HAP-1 (cell line): ENCODE data around the gene RALGAPB.
"Not testable (repeated sequence)": the region's sequence is repeated elsewhere in the genome, so short reads cannot be mapped to it uniquely, and the experiment has no call there.

Experiments
- DNase-seq, 2 experiments: peaks; one replicate each; pipeline ENCODE4 v3.0.0-alpha.2; 2016 to 2020; ENCODE audit warnings: low spot score in 2 of 2
- H3K27me3 ChIP-seq: fragments of 250-450 bp; sonication (Bioruptor Pico); 2 replicates; pipeline ENCODE4 v1.5.1; 2020; ENCODE audit warnings: low read depth, mild to moderate bottlenecking, moderate library complexity
- H3K36me3 ChIP-seq: fragments of 250-450 bp; sonication (Bioruptor Pico); replicated peaks from 2 replicates; pipeline ENCODE4 v1.5.1; 2020; ENCODE audit warnings: mild to moderate bottlenecking
- H3K4me1 ChIP-seq: fragments of 250-450 bp; sonication (Bioruptor Pico); 2 replicates; pipeline ENCODE4 v1.5.1; 2020; ENCODE audit warnings: mild to moderate bottlenecking
- H3K4me3 ChIP-seq: fragments of 250-450 bp; sonication (Bioruptor Pico); 2 replicates; pipeline ENCODE4 v1.5.1; 2020; ENCODE audit warnings: mild to moderate bottlenecking, moderate library complexity
- H3K9me3 ChIP-seq: fragments of 250-450 bp; sonication (Bioruptor Pico); 2 replicates; pipeline ENCODE4 v1.5.1; 2020; ENCODE audit warnings: mild to moderate bottlenecking, moderate library complexity
- in situ Hi-C: fragments of 300-500 bp; cut with MboI; formaldehyde crosslinking; loops from 3 replicates; pipeline ENCODE4 v1.14.3; 2020; ENCODE audit warnings: low sequenced_read_pairs, inconsistent platforms, mixed read lengths

RALGAPB gene

DNA sequence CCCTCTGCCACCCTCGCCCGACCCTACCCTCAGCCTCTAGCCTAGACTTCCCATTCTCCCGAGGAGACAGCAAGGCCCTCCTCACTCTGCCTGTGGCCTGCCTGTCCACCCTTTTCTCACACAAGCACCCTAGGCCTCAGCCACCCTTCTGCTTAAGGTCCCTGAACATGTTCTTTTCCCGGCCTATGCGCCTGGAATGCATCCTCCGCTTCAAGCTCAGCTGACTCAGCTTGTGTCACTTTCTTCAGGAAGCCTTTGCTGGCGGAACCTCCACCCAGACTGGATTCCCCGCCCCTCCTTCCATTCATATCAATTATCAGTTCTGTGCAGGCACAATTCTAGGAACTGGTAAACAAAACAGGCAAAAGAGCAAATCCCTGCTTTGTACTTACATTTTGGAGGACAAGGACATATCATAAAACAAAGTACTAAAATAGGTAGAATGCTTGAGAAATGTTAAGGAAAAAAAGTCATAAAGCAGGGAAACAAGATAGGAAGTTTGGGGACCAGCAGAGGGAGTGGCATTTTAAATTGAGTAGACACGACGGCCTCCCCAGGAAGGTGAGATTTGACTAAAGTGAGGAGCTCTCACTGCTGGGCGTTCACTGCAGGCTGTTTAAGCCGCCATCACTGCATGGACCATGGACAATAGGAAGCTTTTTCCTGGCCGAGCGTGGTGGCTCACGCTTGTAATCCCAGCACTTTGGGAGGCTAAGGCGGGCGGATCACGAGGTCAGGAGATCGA is 19.6 kb upstream of the RALGAPB start:
- in situ Hi-C loops: no loop called here
- Histone ChIP-seq H3K27me3 (no peaks in the 10 kb centered on the region), H3K4me1 (no peaks in the 10 kb centered on the region; the same call in 1 of the 2 replicates), H3K4me3 (no peak overlapping the region), H3K36me3 (peaks cover 22% of the 10 kb centered on the region), H3K9me3 (no peaks in the 10 kb centered on the region)
- no peak for DNase-seq

DNA sequence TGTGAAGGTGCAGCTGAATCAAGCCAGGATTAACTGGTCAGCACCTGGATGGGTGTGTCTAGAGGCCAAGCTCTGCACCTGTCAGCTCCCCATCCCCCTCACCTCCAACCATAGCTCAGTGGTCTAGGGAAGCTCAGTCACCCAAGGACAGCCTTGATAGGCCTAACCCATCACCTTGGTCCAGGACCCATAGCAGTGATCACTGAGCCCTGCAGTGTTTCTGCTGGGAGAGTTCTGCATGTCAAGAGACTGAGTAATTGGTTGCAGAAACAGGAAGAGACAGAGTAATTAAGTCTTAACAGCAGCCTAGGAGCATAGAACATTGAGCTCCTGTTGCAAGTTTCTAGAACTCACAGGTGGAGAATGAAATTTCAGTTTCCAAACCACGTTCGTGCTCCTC is 18.7 kb upstream of the RALGAPB start:
- no peaks in the 10 kb centered on the region for H3K4me1 ChIP-seq
- no peak overlapping the region for H3K4me3 ChIP-seq
- peaks cover 16% of the 10 kb centered on the region for H3K36me3 ChIP-seq
- no peaks in the 10 kb centered on the region for H3K27me3 ChIP-seq
- in situ Hi-C loops: no loop called here
- no peaks in the 10 kb centered on the region for H3K9me3 ChIP-seq
- no peak for DNase-seq

DNA sequence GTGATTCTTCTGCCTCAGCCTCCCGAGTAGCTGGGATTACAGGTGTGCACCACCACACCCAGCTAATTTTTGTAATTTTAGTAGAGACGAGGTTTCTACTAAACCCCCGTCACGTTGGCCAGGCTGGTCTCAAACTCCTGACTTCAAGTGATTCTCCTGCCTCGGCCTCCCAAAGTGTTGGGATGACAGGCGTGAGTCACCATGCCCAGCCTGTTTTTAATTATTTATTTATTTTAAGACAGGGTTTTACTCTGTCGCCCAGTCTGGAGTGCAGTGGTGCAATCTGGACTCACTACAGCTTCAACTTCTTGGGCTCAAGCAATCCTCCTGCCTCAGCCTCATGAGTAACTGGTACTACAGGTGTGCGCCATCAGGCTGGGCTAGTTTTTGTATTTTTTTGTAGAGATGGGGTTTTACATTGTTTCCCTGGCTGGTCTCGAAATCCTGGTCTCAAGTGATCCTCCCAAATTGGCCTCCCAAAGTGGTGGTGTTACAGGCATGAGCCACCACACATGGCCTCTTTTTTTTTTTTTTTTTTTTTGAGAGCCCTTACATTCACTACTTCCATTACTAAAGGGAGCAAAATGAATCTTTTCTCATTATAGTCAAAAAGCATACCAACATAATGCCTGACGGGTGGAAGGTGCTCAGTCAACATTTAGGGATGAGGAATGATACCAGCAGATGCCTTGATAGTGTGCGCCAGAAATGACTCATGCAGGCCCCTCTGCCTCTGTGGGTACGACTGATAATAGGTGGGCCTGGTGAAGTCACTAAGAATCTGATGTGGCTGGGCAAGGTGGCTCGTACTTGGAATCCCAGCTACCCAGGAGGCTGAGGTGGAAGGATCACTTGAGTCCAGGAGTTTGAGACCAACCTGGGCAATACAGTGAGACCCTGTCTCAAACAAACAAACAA is 17.8 kb upstream of the RALGAPB start:
- H3K27me3 ChIP-seq: no peaks in the 10 kb centered on the region
- H3K4me1 ChIP-seq: no peaks in the 10 kb centered on the region
- in situ Hi-C loops: no loop called here
- H3K9me3 ChIP-seq: no peaks in the 10 kb centered on the region
- no peak for DNase-seq
- H3K36me3 ChIP-seq: peaks cover 12% of the 10 kb centered on the region; the same call in 1 of the 2 replicates
- no peak overlapping the region for H3K4me3 ChIP-seq

DNA sequence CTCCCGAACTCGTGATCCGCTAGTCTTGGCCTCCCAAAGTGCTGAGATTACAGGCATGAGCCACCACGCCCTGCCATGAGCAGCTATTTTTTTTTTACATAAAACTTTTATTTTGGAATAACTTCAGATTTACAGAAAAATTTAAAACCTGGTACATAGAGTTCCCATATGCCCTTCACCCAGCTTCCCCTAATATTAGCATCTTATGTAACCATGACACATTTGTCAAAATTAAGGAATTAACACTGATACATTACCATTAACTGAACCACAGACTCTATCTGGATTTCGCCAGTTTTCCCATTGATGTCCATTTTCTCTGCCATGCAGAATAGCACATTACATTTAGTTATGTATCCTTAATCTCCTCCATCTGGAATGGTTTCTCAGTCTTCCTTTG is 14.3 kb upstream of the RALGAPB start:
- H3K4me1 ChIP-seq: peaks cover 2% of the 10 kb centered on the region; the same call in 1 of the 2 replicates
- no peaks in the 10 kb centered on the region for H3K36me3 ChIP-seq
- DNase-seq: no peak
- no peak overlapping the region for H3K4me3 ChIP-seq
- in situ Hi-C loops: no loop called here
- no peaks in the 10 kb centered on the region for H3K9me3 ChIP-seq
- H3K27me3 ChIP-seq: no peaks in the 10 kb centered on the region

DNA sequence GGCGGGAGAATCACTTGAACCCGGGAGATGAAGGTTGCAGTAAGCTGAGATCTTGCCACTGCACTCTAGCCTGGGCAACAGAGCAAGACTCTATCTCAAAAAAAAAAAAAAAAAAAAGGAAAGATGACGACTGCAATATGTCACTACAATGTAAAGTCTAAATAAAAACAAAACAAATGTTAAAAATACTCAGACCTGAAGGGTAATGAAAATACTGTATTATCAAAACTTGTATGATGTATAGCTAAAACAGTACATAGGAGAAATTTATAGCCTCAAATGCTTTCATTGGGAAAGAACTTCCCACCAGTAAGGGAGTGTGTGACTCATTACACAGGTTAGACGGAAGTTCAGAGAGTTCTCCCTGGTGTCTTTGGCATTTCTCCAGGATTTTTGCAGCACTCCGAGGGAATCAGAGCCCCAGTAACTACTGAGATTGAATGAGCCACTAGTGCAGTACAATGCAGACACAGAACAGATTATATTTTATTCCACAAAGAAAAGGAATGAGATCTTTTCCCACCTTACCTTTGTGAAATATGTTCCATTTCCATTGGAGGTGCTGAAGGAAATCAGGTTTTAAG is 12.5 kb upstream of the RALGAPB start:
- in situ Hi-C loops: no loop called here
- H3K4me3 ChIP-seq: no peak overlapping the region
- peak; percentile 46 to 48 for DNase-seq
- H3K4me1 ChIP-seq: peaks cover 2% of the 10 kb centered on the region; the same call in 1 of the 2 replicates
- H3K9me3 ChIP-seq: no peaks in the 10 kb centered on the region
- no peaks in the 10 kb centered on the region for H3K27me3 ChIP-seq
- no peaks in the 10 kb centered on the region for H3K36me3 ChIP-seq

DNA sequence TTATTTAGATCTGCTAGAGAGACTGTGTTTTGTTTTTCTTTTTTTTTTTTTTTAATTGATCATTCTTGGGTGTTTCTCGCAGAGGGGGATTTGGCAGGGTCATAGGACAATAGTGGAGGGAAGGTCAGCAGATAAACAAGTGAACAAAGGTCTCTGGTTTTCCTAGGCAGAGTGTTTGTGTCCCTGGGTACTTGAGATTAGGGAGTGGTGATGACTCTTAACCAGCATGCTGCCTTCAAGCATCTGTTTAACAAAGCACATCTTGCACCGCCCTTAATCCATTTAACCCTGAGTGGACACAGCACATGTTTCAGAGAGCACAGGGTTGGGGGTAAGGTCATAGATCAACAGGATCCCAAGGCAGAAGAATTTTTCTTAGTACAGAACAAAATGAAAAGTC is 12.0 kb upstream of the RALGAPB start:
- H3K9me3 ChIP-seq, H3K36me3 ChIP-seq, in situ Hi-C loops, H3K4me1 ChIP-seq, H3K4me3 ChIP-seq, H3K27me3 ChIP-seq, DNase-seq: not testable (repeated sequence)

DNA sequence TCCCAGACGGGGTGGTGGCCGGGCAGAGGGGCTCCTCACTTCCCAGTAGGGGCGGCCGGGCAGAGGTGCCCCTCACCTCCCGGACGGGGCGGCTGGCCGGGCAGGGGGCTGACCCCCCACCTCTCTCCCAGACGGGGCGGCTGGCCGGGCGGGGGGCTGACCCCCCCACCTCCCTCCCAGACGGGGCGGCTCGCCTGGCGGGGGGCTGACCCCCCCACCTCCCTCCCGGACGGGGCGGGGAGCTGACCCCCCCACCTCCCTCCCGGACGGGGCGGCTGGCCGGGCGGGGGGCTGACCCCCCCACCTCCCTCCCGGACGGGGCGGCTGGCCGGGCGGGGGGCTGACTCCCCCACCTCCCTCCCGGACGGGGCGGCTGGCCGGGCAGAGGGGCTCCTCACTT is 11.5 kb upstream of the RALGAPB start:
- H3K4me3 ChIP-seq, H3K4me1 ChIP-seq, H3K27me3 ChIP-seq, DNase-seq, H3K36me3 ChIP-seq, in situ Hi-C loops, H3K9me3 ChIP-seq: not testable (repeated sequence)

DNA sequence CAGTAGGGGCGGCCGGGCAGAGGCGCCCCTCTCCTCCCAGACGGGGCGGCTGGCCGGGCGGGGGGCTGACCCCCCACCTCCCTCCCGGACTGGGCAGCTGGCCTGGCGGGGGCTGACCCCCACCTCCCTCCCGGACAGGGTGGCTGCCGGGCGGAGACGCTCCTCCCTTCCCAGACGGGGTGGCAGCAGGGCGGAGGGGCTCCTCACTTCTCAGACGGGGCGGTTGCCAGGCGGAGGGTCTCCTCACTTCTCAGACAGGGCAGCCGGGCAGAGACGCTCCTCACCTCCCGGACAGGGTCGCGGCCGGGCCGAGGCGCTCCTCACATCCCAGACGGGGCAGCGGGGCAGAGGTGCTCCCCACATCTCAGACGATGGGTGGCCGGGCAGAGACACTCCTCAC is 11.1 kb upstream of the RALGAPB start:
- H3K4me3 ChIP-seq, in situ Hi-C loops: not testable (repeated sequence)

DNA sequence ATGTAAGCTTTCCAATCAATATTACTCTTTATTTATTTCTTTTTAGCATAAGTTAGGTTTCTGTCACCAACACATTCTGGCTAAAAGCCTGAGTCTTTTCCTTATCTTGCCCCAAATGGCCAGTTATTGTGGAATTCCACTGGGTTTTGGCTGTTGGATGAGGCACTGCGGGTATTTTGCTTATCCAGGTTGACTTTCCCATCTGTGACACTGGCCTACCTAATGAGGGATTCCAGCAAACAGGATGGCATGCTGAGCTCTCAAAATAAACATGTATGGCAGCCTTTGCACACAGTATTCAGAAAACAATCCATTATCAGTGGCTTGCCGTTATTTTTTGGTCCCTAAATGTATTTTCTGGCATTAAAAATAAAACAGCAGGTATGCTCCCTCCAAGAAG is 6.5 kb upstream of the RALGAPB start:
- no peaks in the 10 kb centered on the region for H3K9me3 ChIP-seq
- H3K4me3 ChIP-seq: no peak overlapping the region
- H3K36me3 ChIP-seq: no peaks in the 10 kb centered on the region
- no peaks in the 10 kb centered on the region for H3K4me1 ChIP-seq
- peaks cover 4% of the 10 kb centered on the region; the same call in 1 of the 2 replicates for H3K27me3 ChIP-seq
- in situ Hi-C loops: no loop called here
- DNase-seq: no peak

More for the DNA sequence above, 11.1 kb upstream of the RALGAPB start:
- not testable (repeated sequence) for H3K9me3 ChIP-seq, H3K4me1 ChIP-seq, H3K36me3 ChIP-seq, H3K27me3 ChIP-seq, DNase-seq

DNA sequence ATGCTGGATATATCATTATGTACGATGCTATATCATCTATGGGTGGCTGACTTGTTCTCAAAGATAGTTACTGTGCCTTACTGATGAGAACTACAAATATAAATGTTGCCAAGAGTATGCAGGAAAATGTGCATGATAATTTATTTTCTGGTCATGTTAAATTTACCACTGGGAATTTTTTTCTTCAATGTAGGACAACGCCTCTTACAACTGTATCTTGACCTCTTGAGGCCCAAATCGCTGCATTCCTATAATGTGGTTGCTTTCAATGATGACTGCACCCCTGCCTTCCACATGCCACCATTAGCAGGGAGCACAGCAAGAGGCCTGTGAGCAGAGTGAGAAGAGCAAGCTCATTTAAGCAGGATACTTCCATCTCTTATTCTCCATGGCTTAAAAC is 5.7 kb upstream of the RALGAPB start:
- peaks cover 4% of the 10 kb centered on the region; the same call in 1 of the 2 replicates for H3K27me3 ChIP-seq
- no peaks in the 10 kb centered on the region for H3K36me3 ChIP-seq
- DNase-seq: no peak
- H3K9me3 ChIP-seq: no peaks in the 10 kb centered on the region
- H3K4me3 ChIP-seq: no peak overlapping the region
- peaks cover 3% of the 10 kb centered on the region; the same call in 1 of the 2 replicates for H3K4me1 ChIP-seq
- in situ Hi-C loops: no loop called here

DNA sequence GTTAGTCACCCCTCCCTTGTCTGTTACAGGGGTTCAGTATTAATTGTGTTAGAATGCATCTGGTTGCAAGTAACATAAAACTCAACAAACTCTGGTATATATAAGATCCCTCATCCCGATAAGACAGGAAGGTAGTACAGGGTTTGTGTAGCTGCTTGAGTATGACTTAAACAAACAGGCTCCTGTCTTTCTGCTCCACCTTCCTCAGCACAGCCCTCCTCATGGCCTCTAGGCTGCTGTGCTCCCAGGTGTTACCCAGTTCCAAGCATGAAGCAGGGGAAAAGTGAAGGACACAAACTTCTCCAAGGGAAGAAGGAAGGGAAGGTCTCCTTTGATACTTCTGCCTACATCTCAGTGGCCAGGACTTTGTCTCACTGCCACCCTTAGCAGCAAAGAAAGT is 1.4 kb upstream of the RALGAPB start:
- no peak overlapping the region for H3K4me3 ChIP-seq
- no peaks in the 10 kb centered on the region for H3K9me3 ChIP-seq
- peaks cover 4% of the 10 kb centered on the region; the same call in 1 of the 2 replicates for H3K27me3 ChIP-seq
- in situ Hi-C loops: no loop called here
- DNase-seq: no peak
- peaks cover 14% of the 10 kb centered on the region for H3K4me1 ChIP-seq
- no peaks in the 10 kb centered on the region for H3K36me3 ChIP-seq

DNA sequence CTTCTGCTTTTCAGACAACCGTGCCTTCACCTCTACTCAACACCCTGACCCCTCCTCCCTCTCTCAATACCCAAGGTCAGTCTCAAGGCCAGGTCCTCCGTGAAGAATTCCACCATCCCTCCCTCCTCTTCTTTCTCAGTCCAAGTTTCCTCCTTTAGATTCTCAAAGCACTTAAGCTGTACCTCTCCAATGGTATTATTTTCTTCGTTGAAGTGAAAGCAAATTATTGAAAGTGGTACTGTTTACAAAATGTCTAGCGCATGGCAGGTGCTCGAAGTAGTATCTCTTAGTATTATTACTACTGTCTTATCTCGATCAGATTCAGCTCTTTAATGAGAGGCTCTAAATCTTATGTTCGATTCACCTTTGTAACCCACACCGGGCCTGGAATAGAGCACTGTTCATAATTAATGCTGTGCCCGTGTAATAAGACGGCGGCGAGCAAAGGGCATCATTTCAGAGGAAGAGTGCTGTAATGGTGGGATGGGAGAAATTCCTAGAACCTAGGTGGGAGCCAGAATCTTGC is 593 bp upstream of the RALGAPB start:
- Histone ChIP-seq H3K4me3 (peak overlapping the region; percentile 75), H3K27me3 (peaks cover 4% of the 10 kb centered on the region; the same call in 1 of the 2 replicates), H3K4me1 (peaks cover 14% of the 10 kb centered on the region), H3K9me3 (no peaks in the 10 kb centered on the region), H3K36me3 (no peaks in the 10 kb centered on the region)
- in situ Hi-C loops: no loop called here
- DNase-seq: no peak

DNA sequence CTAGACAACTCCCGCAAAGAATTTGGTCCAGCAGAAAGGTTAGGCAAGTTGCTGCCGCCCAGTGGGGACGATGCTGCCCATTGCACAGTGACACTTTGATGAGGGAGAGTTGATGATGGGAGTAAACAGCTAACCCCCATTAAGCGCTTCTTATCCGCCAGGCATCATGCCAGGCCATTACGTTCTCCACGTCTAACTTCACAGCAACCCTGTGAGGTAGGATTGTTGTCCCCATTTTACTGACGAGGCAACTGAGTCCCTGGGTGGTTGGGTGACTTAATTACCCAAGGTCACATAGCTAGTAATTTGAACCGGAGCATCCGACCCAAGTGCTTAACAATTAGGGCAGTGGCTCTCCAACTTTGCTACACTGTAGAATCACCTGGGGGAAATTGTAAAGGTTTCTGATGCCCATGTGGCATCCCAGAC is 738 bp downstream of the RALGAPB start:
- no peaks in the 10 kb centered on the region for H3K9me3 ChIP-seq
- H3K27me3 ChIP-seq: peaks cover 4% of the 10 kb centered on the region; the same call in 1 of the 2 replicates
- no peak for DNase-seq
- H3K4me1 ChIP-seq: peaks cover 14% of the 10 kb centered on the region
- H3K36me3 ChIP-seq: no peaks in the 10 kb centered on the region
- in situ Hi-C loops: no loop called here
- H3K4me3 ChIP-seq: peak overlapping the region; percentile 75
